GM18511 (cell line): ENCODE results near the gene FREM2.

Experiments used
- ATAC-seq: cut with Tn5 transposase; IDR thresholded peaks from one replicate; pipeline ENCODE4 v1.9.1; 2021; ENCODE audit warnings: mild to moderate bottlenecking, moderate library complexity; ENCODE audit not compliant: unreplicated experiment

The FREM2 gene

GRCh38 chr13:38879786-38880185, 192.9 kb downstream of the FREM2 start:
- ATAC-seq: no peak

- no peak for ATAC-seq
Observed at GRCh38 chr13:38880397-38880796, 193.5 kb downstream of the FREM2 start.

GRCh38 chr13:38883783-38884182, 196.9 kb downstream of the FREM2 start:
- no peak for ATAC-seq

DNA sequence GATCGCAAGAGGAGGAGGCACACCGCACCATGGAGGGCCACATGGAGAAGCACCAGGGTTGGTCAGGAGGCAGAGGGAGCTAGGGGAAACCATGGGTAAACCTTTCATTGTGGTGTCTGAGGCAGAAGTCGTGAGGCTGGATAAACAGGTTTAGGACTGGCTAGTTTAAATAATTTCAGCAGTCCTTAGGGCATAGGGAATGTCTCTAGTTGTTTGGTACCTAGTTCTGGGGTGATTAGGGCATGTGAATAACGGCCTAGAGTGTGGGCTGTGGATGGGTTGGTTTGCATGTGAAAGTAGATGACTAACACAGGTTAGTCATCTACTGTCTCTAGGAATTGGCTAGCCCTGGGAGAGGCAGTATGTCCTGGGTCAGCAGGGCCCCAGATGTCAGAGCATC, 201.4 kb downstream of the FREM2 start:
- no peak for ATAC-seq

DNA sequence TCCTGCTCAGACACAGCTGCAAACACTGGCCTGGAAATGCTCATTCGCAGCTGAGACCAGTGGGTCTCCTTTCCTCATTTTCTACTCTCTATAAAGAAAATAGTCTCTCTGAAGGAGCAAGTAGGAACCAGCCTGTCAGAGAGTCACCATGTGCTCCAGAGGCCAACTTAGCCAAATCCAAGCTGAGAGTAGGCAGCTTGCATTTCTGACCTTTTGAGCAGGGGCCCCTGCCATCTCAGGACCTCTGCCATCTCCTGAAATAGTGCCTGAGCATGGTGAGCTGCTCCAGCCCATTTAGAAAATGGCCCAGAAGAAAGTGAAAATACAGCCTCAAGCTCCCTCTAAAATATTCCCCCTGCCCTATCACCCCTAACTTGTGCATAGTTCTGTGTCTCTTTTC, 208.2 kb downstream of the FREM2 start:
- ATAC-seq: no peak

GRCh38 chr13:38897521-38897920, 210.6 kb downstream of the FREM2 start:
- no peak for ATAC-seq

DNA sequence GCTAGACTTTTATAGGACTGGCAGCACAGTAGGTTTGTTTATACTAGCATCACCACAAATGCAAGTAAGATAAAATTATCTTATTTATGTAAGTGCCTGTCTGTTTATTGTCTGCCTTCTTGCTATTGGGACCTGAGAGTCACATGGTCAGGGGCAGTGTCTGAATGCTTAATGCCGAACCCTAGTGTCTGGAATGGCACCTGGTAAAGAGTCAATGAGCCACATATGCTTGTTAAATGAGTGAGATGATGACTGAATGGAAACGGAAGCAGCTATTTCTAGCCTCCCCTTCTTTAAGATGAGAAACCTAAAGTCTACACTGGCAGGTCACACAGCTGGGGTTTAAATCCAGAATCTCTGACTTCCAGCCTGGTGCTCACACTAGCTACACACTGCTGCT, 211.6 kb downstream of the FREM2 start:
- no peak for ATAC-seq

- ATAC-seq: no peak
Observed at GRCh38 chr13:38899571-38899970, 212.7 kb downstream of the FREM2 start.

DNA sequence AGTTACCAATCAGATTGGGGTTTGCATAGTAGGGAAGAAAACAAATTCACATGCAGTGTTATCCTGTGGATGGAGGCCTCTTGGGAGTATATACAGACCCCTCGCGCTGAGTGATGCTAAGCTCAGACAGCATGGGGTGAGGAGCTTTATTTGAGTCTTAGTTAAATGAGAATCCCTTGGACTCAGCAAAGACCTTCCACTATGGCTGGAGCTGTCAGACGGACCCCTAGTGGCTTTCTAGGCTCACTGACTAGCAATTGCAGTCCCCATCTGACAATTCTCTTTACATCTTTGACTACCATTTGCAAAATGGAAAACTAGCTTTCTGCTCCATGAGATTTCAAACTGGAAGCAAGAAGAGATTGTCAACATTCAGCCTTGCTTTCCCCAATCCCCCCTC, 213.3 kb downstream of the FREM2 start:
- no peak for ATAC-seq

DNA sequence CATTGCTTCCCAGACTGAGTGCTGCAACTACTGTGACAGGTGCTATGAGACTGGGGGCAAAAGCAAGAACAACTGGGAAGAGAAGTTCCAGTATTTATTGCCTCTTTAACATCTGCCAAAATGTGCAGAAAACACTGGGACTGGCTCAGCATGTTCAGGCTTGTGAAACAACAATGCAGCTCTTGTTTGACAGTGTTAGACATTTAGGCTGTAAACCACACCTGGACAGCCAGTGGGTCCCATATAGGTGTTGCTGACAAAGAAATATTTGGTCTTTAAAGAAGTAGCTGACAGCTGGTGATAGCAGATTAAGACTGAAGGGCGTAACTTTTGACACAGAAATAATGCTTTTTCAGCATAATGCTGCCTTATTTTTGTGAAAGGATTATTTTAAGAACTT, 215.7 kb downstream of the FREM2 start:
- no peak for ATAC-seq

DNA sequence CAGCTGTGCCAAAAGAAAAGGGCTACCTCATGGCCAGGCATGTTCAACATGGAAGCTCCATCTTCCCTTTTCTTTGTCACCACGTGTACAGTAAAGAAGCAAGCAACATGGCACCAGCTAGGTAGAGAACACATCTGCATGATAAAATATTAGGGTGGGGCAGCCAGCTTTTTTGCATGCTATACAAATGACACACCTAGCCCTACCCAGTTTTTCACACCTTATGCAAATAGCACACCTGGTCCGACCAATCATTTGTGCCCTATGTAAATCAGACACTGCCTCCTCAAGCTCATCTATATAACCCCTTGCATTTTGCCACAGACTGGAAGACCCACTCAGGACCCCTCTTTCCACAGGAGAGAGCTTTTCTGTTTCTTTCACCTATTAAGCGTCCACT, 218.2 kb downstream of the FREM2 start:
- ATAC-seq: no peak

DNA sequence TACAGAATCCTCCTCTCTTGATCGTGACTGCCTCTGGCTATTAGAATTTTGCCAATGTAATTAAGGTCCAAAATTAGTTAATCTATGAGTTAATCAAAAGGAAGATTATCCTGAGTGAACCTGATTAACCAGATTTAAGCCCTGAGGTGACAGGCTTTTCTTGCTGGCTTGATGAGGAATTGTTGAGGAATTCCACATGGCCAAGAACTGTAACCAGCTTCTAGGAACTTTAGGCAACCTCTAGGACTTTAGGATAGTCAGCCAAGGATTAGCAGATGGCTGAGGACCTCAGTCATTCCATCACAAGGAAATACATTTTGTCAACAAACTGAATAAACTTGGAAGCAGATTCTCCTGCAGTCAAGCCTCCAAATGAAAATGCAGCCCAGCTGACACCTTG, 219.0 kb downstream of the FREM2 start:
- ATAC-seq: no peak

GRCh38 chr13:38908574-38908973, 221.7 kb downstream of the FREM2 start:
- no peak for ATAC-seq

DNA sequence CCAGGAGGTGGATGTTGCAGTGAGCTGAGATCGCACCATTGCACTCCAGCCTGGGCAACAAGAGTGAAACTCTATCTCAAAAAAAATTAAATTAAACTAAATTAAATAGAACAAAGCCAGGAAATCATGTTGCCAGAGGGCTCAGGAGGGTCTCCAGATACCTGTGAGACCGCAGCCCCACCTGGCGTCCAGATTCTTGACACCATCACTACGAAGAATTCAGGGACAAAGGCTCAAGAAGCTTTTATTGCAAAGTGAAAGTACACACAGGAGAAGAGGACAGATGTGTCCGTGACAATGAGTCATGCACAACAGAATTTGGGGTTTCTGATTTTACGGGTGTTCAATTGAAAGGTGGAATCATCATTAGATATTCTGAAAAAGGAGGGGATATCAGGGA, 227.2 kb downstream of the FREM2 start:
- no peak for ATAC-seq

DNA sequence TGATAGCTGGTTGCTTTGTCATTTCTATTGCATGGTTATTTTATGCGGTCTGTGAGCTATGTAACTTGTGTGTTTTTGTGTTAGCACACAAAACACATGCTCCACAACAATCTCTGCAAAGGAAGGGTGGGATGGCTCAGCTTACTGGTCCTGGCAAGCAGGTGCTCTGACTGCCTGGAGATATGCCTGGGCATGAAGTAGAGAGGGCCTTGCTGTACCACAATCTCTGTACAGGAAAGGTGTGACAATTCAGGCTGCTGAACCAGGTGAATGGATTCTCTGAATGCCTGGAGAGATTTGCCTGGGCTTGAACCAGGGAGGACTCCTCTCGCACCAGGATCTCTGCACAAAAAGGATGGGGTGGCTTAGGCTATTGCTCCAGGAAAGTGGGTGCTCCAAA, 234.2 kb downstream of the FREM2 start:
- ATAC-seq: no peak

GRCh38 chr13:38922170-38922569, 235.3 kb downstream of the FREM2 start:
- ATAC-seq: no peak

DNA sequence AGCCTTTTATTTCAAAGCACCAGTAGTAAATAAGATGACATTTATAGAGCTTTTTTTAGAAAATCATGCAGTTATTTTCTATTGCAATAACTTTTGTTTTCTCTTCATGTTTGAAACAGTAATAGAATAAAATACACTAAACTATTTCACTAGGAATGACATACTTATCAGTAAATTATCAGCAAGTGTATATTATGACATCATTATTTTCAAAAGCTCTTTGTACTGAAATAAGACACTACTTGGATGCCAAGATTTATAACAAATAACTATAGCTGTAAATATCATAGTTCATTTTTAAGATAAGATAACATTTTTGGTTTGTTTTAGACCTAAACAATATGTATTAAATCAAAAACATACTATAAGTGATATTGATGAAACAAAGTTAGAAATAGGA, 246.9 kb downstream of the FREM2 start:
- ATAC-seq: no peak
